Astrocyte (in vitro differentiated cells and primary cell): ENCODE measurements around the gene SEC14L3. TPM values are rescaled to one million over a fixed set of nuclear protein-coding genes. Genes with fewer than 3 reads are reported as not detected.

Experiments
- DNase-seq: peaks from one replicate; pipeline ENCODE4 v3.0.0-alpha.2; 2010; ENCODE audit warnings: low read depth
- FAIRE-seq: peaks from 2 replicates; lab custom pipeline; 2011; peaks lifted over from hg19 to GRCh38; lab: Jason Lieb, UNC
- H2AFZ ChIP-seq: 2 replicates; pipeline ENCODE4 v1.6.0; 2012; ENCODE audit warnings: low read depth, low read length, inconsistent platforms
- H3K27ac ChIP-seq: 2 replicates; pipeline ENCODE4 v1.5.1; 2011; ENCODE audit warnings: low read depth, low read length, inconsistent platforms
- H3K27me3 ChIP-seq: 2 replicates; pipeline ENCODE4 v1.6.0; 2011; ENCODE audit warnings: low read length, inconsistent platforms; ENCODE audit not compliant: insufficient read depth
- H3K36me3 ChIP-seq: 2 replicates; pipeline ENCODE4 v1.5.1; 2011; ENCODE audit warnings: low read length, inconsistent platforms; ENCODE audit not compliant: insufficient read depth
- H3K4me1 ChIP-seq: 2 replicates; pipeline ENCODE4 v1.5.1; 2011; ENCODE audit warnings: low read length, inconsistent platforms; ENCODE audit not compliant: insufficient read depth
- H3K4me2 ChIP-seq: 2 replicates; pipeline ENCODE4 v1.6.0; 2012; ENCODE audit warnings: low read length, inconsistent platforms
- H3K4me3 ChIP-seq: 2 replicates; pipeline ENCODE4 v1.5.1; 2011; ENCODE audit warnings: low read depth, mild to moderate bottlenecking, low read length, inconsistent platforms; ENCODE audit not compliant: insufficient read depth
- H3K79me2 ChIP-seq: 2 replicates; pipeline ENCODE4 v1.6.0; 2012; ENCODE audit warnings: mild to moderate bottlenecking, low read length, inconsistent platforms; ENCODE audit not compliant: insufficient read depth
- H3K9ac ChIP-seq: 2 replicates; pipeline ENCODE4 v1.6.0; 2012; ENCODE audit warnings: mild to moderate bottlenecking, low read length, inconsistent platforms
- H3K9me3 ChIP-seq: 2 replicates; pipeline ENCODE4 v1.5.1; 2012; ENCODE audit warnings: low read depth, mild to moderate bottlenecking, low read length, inconsistent platforms; ENCODE audit not compliant: insufficient read depth
- H4K20me1 ChIP-seq: 2 replicates; pipeline ENCODE4 v1.6.0; 2012; ENCODE audit warnings: low read length, inconsistent platforms; ENCODE audit not compliant: insufficient read depth
- H3K27ac Mint-ChIP-seq: one replicate; pipeline ENCODE4 v1.8.0; 2021; ENCODE audit warnings: mild to moderate bottlenecking, mixed read lengths; ENCODE audit not compliant: unreplicated experiment
- H3K27me3 Mint-ChIP-seq: one replicate; pipeline ENCODE4 v1.8.0; 2021; ENCODE audit warnings: low read depth, mixed read lengths; ENCODE audit not compliant: unreplicated experiment
- H3K36me3 Mint-ChIP-seq: one replicate; pipeline ENCODE4 v1.8.0; 2021; ENCODE audit warnings: low read depth, mixed read lengths; ENCODE audit not compliant: unreplicated experiment
- H3K4me1 Mint-ChIP-seq: one replicate; pipeline ENCODE4 v1.8.0; 2021; ENCODE audit warnings: low read depth, mixed read lengths; ENCODE audit not compliant: unreplicated experiment
- H3K4me3 Mint-ChIP-seq: one replicate; pipeline ENCODE4 v1.8.0; 2021; ENCODE audit warnings: mild to moderate bottlenecking, moderate library complexity, mixed read lengths; ENCODE audit not compliant: unreplicated experiment
- H3K9me3 Mint-ChIP-seq: one replicate; pipeline ENCODE4 v1.8.0; 2021; ENCODE audit warnings: mild to moderate bottlenecking, mixed read lengths; ENCODE audit not compliant: unreplicated experiment
- EZH2 ChIP-seq: IDR thresholded peaks from 2 replicates; pipeline ENCODE4 v1.6.1; 2012; ENCODE audit warnings: mild to moderate bottlenecking, low read length, inconsistent platforms; ENCODE audit not compliant: insufficient read depth
- total RNA-seq: library from RNA; stranded (reverse); gene quantifications from 2 replicates; pipeline ENCODE4 v1.2.1, GENCODE V29; 2021
- TF ChIP-seq, protein P1 (sequence below): IDR thresholded peaks from 2 replicates; pipeline ENCODE4 v1.5.1; 2011; ENCODE audit warnings: low read depth, mild to moderate bottlenecking, inconsistent platforms, low read length, moderate library complexity; ENCODE audit not compliant: insufficient read depth

The SEC14L3 gene
- total RNA-seq, 1 donor from 2014 or later = not detected

DNA sequence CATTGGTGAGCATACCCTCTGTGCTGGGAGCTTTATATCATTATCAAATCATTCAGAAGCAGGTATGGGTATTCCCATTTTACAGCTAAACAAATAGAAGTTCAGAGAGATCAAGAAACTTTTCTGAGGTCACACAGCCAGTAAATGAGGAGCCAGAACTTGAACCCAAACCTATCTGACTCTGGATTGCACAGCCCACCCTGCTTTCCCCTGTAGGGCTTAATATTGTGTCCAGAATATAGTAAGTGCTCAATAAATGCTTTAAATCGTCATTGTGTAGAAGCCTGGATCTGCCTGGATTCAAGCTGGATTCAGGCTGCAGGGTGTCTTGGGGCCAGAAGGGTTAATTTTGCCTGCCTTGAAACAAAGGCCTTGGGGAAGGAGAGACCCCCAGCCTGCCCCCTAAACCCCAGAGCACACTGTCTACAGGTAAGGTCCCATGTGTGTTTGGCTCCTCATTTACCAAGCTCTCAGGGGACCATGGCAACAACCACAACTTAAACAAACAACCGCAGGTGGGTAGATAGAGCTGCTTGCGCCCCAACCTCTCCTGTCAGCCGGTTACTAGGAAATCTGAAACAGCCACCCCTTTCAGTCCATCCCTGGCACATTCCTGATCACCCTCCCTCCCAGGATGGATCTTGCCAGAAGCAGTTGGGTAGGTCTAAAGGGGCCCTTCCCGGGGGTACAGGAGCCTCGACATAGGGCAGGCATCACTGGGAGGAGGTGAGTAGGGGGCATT, 3.0 kb upstream of the SEC14L3 start:
- FAIRE-seq = no peak
- no peak overlapping the region for H3K9ac ChIP-seq
- Mint-ChIP-seq H3K9me3 (no peaks in the 10 kb centered on the region), H3K36me3 (no peaks in the 10 kb centered on the region), H3K4me3 (no peak overlapping the region), H3K27me3 (peaks cover 44% of the 10 kb centered on the region), H3K27ac (no peak overlapping the region), H3K4me1 (no peaks in the 10 kb centered on the region)
- H3K9me3 ChIP-seq = no peaks in the 10 kb centered on the region
- no peak overlapping the region for H2AFZ ChIP-seq
- TF ChIP-seq EZH2 = no peak
- TF ChIP-seq, protein P1, sequence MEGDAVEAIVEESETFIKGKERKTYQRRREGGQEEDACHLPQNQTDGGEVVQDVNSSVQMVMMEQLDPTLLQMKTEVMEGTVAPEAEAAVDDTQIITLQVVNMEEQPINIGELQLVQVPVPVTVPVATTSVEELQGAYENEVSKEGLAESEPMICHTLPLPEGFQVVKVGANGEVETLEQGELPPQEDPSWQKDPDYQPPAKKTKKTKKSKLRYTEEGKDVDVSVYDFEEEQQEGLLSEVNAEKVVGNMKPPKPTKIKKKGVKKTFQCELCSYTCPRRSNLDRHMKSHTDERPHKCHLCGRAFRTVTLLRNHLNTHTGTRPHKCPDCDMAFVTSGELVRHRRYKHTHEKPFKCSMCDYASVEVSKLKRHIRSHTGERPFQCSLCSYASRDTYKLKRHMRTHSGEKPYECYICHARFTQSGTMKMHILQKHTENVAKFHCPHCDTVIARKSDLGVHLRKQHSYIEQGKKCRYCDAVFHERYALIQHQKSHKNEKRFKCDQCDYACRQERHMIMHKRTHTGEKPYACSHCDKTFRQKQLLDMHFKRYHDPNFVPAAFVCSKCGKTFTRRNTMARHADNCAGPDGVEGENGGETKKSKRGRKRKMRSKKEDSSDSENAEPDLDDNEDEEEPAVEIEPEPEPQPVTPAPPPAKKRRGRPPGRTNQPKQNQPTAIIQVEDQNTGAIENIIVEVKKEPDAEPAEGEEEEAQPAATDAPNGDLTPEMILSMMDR = no peak
- no peak overlapping the region for H3K4me3 ChIP-seq
- H3K36me3 ChIP-seq = no peaks in the 10 kb centered on the region
- peaks cover 30% of the 10 kb centered on the region for H3K27me3 ChIP-seq
- H3K4me1 ChIP-seq = no peaks in the 10 kb centered on the region
- no peak overlapping the region for H3K4me2 ChIP-seq
- no peaks in the 10 kb centered on the region for H4K20me1 ChIP-seq
- no peaks in the 10 kb centered on the region for H3K79me2 ChIP-seq
- H3K27ac ChIP-seq = no peak overlapping the region
- no peak for DNase-seq

DNA sequence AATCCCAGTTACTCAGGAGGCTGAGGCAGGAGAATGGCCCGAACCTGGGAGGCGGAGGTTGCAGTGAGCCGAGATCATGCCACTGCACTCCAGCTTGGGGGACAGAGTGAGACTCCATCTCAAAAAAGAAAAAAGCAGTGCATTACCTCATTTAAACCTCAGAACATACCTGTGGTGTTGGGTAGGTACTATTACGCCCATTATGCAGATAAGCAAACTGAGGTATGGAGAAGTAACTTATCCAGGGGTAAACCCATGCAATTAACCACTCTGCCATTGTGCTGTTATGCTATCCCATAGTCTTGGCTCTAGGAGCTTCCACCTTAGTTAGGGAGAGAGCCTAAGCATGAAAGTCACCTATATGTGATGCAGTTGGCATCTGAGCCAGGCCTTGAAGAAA, 2.3 kb upstream of the SEC14L3 start:
- no peak overlapping the region for H2AFZ ChIP-seq
- H3K27me3 ChIP-seq = peaks cover 30% of the 10 kb centered on the region
- DNase-seq = no peak

More for the DNA sequence above, 2.3 kb upstream of the SEC14L3 start:
- no peaks in the 10 kb centered on the region for H3K79me2 ChIP-seq
- no peak for FAIRE-seq
- TF ChIP-seq, protein P1 = no peak
- TF ChIP-seq EZH2 = no peak
- no peaks in the 10 kb centered on the region for H3K9me3 Mint-ChIP-seq
- H3K9ac ChIP-seq = no peak overlapping the region
- H3K27ac Mint-ChIP-seq = no peak overlapping the region
- H3K9me3 ChIP-seq = no peaks in the 10 kb centered on the region
- H3K36me3 ChIP-seq = no peaks in the 10 kb centered on the region
- H3K27me3 Mint-ChIP-seq = peaks cover 42% of the 10 kb centered on the region
- H4K20me1 ChIP-seq = no peaks in the 10 kb centered on the region
- no peak overlapping the region for H3K4me3 Mint-ChIP-seq
- H3K4me3 ChIP-seq = no peak overlapping the region
- no peaks in the 10 kb centered on the region for H3K4me1 ChIP-seq
- no peak overlapping the region for H3K27ac ChIP-seq
- H3K36me3 Mint-ChIP-seq = no peaks in the 10 kb centered on the region
- H3K4me1 Mint-ChIP-seq = no peaks in the 10 kb centered on the region
- H3K4me2 ChIP-seq = no peak overlapping the region
